NOMO-1 (cell line): ENCODE data around the gene TMEM202.
A peak's percentile ranks its signal among the peaks of the same experiment; 100 is the strongest.
"Not testable (repeated sequence)": the region's sequence is repeated elsewhere in the genome, so short reads cannot be mapped to it uniquely, and the experiment has no call there.

Source experiments
- DNase-seq, 2 experiments: peaks; one replicate each; lab custom pipeline; 2025; ENCODE audit not compliant: unreplicated experiment in 2 of 2; lab: John Stamatoyannopoulos, UW

TMEM202 gene

GRCh38 chr15:72398648-72399047, 543 bp downstream of the TMEM202 start:
- no peak for DNase-seq

DNA sequence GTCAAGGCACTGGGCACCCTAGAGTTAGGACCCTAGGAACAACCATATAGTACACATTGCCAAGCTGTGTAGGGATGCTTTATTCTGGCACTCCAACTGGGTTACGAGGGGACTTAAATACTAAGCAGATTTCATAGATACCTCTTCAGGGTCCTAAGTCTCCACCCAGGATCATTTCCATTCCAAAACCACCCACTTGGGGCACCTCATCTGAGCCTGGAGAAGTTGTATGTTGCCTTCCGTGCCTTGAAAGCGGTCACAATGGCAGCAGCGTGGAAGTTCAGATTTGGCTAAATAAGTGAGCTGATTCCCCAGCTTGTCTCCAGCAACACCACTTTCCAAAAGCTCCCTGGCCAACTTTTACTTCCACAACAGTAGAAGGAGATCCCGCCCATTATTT, 4.6 kb downstream of the TMEM202 start:
- no peak for DNase-seq

- no peak for DNase-seq
These were observed 6.3 kb downstream of the TMEM202 start for GRCh38 chr15:72404356-72404755.

- DNase-seq: no peak
These were observed 6.7 kb downstream of the TMEM202 start for GRCh38 chr15:72404841-72405240.

- no peak for DNase-seq
These were observed 8.8 kb downstream of the TMEM202 start for GRCh38 chr15:72406936-72407335.

DNA sequence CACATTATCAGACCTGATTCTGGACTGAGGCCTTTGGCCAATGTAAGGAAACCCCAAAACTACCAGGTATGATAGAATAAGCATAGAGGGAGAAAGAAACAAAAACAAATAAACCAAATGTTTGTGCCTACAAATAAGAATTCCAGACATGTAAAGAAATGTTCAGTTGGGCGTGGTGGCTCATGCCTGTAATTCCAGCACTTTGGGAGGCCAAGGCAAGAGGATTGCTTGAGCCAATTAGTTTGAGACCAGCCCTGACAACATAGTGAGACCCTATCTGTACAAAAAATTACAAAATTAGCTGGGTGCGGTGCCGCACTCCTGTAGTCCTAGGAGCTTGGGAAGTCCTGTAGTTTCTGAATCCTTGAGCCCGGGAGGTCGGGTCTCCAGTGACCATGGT, 13.0 kb downstream of the TMEM202 start:
- no peak for DNase-seq

GRCh38 chr15:72411544-72411943, 13.4 kb downstream of the TMEM202 start:
- no peak for DNase-seq

DNA sequence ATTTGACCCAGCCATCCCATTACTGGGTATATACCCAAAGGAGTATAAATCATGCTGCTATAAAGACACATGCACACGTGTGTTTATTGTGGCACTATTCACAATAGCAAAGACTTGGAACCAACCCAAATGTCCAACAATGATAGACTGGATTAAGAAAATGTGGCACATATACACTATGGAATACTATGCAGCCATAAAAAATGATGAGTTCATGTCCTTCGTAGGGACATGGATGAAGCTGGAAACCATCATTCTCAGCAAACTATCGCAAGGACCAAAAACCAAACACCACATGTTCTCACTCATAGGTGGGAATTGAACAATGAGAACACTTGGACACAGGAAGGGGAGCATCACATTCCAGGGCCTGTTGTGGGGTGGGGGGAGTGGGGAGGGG, 15.2 kb downstream of the TMEM202 start:
- not testable (repeated sequence) for DNase-seq

DNA sequence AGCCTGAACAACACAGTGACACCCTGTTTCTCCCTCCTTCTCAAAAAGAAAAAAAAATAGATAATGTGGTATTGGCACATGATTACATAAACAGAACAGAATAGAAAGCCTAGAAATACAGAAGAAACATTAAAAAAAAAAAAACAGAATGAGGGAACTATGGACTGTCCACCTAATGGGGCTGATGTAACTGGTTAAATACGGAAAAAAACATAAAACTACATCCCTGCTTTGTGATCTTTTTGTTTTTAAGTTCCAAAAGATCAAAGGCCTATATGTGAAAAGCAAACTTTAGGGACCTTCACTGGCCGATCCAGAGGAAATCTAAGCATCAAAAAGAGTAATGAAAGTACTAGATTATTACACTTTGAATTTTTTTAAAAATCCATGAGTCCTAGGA, 17.2 kb downstream of the TMEM202 start:
- no peak for DNase-seq

DNA sequence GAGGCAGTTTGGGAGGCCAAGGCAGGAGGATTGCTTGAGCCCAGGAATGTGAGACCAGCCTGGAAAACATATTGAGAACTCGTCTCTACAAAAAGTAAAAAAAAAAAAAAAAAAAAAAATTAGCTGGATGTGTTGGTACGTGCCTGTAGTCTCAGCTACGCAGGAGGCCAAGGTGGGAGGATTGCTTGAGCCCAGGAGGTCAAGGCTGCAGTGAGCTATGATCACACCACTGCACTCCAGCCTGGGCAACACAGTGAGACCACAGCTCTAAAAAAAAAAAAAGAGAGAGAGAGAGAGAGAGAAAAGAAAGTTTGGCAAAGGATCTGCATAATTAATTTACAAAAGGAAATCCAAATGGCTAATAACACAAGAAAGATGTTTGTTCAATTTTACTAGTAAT, 21.7 kb downstream of the TMEM202 start:
- DNase-seq: not testable (repeated sequence)

DNA sequence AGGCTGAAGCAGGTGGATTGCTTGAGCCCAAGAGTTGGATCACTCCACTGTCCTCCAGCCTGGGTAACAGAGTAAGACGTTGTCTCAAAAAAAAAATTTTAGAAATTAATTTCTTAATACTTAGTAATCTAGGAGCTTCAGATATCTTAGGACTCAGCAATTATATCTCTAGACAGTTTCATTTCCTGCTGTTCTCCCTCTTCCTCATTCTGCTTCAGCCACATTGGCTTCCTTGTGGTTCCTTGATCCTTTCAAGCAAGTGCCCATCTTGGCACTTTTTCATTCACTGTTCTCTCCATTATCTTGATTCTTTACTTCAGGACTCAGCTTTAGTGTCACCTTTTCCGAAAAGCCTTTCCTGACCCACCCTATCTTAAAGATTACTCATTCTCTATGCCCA, 22.5 kb downstream of the TMEM202 start:
- DNase-seq: peak; percentile 41 to 84

- DNase-seq: no peak
These were observed 23.4 kb downstream of the TMEM202 start for GRCh38 chr15:72421484-72421883.

GRCh38 chr15:72423256-72423655, 25.2 kb downstream of the TMEM202 start:
- DNase-seq: no peak

DNA sequence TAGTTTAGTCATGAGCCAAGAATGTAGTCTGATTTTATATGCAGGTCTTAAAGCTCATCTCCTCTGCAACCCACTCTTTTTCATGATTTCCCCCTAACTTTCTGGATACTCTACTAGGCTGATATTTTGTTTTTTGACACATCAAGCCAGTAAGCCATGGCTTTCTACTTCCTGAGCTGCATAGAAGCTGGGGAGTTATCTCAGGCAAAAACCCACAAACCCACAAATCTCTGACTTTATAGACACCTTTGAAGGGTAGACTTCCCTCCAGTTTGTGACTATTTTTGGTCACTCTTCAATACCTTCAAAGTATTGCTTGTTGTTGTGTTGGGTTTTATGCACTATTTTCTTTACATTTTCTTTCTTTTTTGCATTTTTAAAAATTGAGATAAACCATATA, 28.6 kb downstream of the TMEM202 start:
- DNase-seq: no peak

DNA sequence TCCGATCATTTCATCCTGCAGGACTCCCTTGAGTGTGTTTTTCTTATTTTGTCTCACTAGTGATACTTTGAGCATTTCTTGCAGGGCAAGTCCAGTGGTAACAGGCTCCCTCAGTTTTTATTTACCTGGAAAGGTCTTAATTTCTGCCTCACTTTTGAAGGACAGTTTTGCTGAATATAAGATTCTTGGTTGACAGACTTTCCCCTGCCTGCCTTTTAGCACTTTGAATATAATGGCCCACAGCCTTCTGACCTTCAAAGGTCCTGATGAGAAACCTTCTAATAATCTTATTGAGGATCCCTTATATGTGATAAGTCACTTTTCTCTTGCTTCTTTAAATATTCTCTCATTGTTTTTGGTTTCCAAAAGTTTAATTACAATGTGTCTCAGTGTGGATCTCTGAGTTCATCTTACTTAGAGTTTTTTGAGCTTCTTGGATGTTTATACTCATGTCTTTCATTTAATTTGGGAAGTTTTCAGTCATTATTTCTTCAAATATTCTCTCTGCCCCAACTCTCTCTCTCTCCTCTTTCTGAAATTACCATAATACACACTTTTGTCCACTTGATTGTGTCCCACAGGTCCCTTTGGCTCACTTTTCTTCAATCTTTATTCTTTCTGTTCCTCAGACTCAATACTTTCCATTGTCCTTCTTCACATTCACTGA, 39.7 kb downstream of the TMEM202 start:
- no peak for DNase-seq

DNA sequence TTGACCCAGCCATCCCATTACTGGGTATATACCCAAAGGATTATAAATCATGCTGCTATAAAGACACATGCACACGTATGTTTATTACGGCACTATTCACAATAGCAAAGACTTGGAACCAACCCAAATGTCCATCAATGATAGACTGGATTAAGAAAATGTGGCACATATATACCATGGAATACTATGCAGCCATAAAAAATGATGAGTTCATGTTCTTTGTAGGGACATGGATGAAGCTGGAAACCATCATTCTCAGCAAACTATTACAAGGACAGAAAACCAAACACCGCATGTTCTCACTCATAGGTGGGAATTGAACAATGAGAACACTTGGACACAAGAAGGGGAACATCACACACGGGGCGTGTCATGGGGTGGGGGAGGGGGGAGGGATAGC, 44.7 kb downstream of the TMEM202 start:
- DNase-seq: not testable (repeated sequence)

DNA sequence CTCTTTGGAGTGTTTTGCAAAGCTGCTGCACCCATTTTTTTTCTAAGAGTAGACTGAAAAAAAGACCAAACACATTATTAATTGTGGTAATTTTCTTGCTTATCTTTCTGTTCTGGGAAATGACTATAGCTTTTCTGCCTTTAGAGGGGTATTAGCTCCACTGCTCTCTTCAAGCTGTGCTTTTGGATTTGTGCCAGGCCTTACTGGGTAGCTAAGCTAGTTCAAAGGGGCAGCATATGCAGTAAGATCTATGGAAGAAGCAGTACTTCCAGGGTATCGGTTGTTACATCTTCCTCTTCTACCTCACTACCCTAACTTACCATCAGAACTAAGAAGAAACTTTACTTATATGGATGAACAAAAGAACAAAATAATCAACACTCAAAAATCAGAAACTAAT, 47.3 kb downstream of the TMEM202 start:
- no peak for DNase-seq

DNA sequence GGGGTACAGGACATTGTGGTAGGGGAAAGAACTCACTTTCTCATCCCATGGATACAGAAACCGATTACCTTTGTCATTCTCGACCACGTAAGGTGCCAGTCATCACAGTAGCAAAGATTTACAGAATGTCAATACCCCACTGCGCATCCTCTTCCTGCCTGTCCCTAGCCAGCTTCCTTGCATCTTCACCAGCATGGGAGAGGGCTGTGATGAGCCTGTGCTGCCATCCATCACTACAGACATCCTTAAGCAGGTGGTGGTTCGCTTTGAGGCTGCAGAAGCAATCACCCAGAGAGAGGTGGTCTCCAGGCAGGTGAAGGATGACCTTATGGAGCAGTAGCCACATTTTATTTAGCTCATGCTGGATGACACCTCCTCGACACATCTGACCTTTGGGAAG, 52.7 kb downstream of the TMEM202 start:
- DNase-seq: no peak

- no peak for DNase-seq
These were observed 53.1 kb downstream of the TMEM202 start for GRCh38 chr15:72451224-72451623.

DNA sequence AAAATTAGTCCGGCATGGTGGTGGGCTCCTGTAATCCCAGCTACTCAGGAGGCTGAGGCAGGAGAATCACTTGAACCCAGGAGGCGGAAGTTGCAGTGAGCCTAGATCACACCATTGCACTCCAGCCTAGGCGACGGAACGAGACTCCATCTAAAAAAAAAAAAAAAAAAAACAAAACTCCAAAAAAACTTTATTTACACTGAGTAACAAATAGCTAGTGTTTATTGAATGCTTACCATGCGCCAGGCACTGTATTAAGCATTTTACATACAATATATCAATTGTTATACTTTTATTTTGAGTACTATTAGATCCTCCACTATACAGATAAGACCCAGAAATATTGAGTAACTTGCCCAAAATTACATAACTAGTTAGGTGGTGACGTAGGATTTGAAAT, 58.6 kb downstream of the TMEM202 start:
- DNase-seq: no peak
